Liver (tissue), 3 donors: ENCODE results near the gene ZNF592.

Experiments used
- JUND ChIP-seq, 2 donors: IDR thresholded peaks; 2 replicates each; pipeline ENCODE4 v1.6.1; 2016; ENCODE audit warnings: antibody characterized with exemption in 2 of 2
- TAF1 ChIP-seq: conservative IDR thresholded peaks from 2 replicates; pipeline ENCODE4 v1.6.1; 2016; ENCODE audit warnings: antibody characterized with exemption, mild to moderate bottlenecking
- TF ChIP-seq, protein P1 (sequence below): fragments of 150-350 bp; IDR thresholded peaks from 2 replicates; pipeline ENCODE4 v1.5.1; 2017; ENCODE audit warnings: improper control_type of control experiment, low read depth, low read length; ENCODE audit not compliant: missing input control
- donor health status: healthy.
- donor health status: healthy.

DNA sequence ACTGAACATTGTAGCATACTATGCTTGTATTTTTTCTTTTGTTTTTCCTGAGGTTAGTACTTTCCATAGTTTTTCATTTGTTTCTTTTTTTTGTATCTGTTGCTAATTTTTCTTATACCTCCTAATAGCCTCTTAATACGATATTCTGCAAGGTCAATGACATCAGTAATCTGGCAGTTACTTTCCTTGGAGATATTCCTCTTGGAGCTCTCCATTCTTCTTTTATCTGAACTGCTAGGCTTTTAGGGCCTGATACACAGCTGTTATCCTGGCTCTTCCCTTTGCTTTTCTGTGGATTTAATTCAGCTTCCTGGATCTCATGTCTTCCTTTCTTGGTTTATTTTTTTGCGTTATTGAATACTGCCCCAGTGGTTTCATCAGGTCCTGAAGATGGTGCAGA lies 81.6 kb downstream of the ZNF592 start:
- TF ChIP-seq, protein P1, sequence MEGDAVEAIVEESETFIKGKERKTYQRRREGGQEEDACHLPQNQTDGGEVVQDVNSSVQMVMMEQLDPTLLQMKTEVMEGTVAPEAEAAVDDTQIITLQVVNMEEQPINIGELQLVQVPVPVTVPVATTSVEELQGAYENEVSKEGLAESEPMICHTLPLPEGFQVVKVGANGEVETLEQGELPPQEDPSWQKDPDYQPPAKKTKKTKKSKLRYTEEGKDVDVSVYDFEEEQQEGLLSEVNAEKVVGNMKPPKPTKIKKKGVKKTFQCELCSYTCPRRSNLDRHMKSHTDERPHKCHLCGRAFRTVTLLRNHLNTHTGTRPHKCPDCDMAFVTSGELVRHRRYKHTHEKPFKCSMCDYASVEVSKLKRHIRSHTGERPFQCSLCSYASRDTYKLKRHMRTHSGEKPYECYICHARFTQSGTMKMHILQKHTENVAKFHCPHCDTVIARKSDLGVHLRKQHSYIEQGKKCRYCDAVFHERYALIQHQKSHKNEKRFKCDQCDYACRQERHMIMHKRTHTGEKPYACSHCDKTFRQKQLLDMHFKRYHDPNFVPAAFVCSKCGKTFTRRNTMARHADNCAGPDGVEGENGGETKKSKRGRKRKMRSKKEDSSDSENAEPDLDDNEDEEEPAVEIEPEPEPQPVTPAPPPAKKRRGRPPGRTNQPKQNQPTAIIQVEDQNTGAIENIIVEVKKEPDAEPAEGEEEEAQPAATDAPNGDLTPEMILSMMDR = no peak
- TF ChIP-seq TAF1 (no peak), JUND (IDR thresholded peaks at IDR 0.05) (no peak)
